Measurements from ENCODE around the gene FAM110A.

DNA sequence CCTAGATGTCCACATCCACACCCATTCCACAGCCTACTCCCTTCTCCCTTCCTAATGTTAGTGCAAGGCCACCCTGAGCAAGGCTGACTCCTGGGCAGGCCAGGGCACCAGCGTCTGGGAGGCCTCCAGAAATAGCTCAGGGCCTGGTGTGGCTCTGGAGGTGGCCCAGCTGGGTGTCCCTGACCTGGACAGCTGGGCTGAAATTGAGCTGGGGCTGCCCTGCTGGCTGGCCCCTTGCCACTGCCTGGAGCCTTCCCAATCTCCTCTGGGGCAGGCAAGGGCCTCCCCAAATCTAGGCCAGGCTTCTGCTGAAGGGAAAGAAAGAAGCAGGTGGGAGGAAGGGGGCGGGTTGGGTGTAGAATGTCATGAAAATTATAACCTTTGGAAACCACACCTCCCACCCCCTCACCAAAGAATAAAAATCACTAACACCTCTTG is 2.1 kb downstream of the FAM110A start:
- TF ChIP-seq, protein P1, sequence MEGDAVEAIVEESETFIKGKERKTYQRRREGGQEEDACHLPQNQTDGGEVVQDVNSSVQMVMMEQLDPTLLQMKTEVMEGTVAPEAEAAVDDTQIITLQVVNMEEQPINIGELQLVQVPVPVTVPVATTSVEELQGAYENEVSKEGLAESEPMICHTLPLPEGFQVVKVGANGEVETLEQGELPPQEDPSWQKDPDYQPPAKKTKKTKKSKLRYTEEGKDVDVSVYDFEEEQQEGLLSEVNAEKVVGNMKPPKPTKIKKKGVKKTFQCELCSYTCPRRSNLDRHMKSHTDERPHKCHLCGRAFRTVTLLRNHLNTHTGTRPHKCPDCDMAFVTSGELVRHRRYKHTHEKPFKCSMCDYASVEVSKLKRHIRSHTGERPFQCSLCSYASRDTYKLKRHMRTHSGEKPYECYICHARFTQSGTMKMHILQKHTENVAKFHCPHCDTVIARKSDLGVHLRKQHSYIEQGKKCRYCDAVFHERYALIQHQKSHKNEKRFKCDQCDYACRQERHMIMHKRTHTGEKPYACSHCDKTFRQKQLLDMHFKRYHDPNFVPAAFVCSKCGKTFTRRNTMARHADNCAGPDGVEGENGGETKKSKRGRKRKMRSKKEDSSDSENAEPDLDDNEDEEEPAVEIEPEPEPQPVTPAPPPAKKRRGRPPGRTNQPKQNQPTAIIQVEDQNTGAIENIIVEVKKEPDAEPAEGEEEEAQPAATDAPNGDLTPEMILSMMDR (IDR thresholded peaks at IDR 0.05) = no peak
- TF ChIP-seq POLR2A (IDR thresholded peaks at IDR 0.05) = no peak

Measured in body of pancreas (tissue), 4 donors.